Vagina (tissue), 2 donors: ENCODE data around the gene RAPSN. TPM values are rescaled to one million over a fixed set of nuclear protein-coding genes. Genes with fewer than 3 reads are reported as not detected.

ENCODE experiments used
- DNase-seq, 2 donors: peaks; one replicate each; pipeline ENCODE4 v3.0.0-alpha.2; 2017; ENCODE audit errors: extremely low spot score in 2 of 2
- H3K27ac ChIP-seq: fragments of 200-600 bp; sonication (generic); one replicate; pipeline ENCODE4 v1.5.1; 2019
- H3K27me3 ChIP-seq: fragments of 200-600 bp; sonication (generic); one replicate; pipeline ENCODE4 v1.5.1; 2019
- H3K36me3 ChIP-seq, 2 donors: fragments of 200-600 bp; sonication (generic); one replicate each; pipeline ENCODE4 v1.5.1; 2017 to 2019
- H3K4me1 ChIP-seq: fragments of 200-600 bp; sonication (generic); one replicate; pipeline ENCODE4 v1.5.1; 2019
- H3K4me3 ChIP-seq, 2 donors: fragments of 200-600 bp; sonication (generic); 1 replicate in 1 of 2; 2 replicates in 1 of 2; pipeline ENCODE4 v1.5.1; 2016 to 2019
- H3K9me3 ChIP-seq: fragments of 200-600 bp; sonication (generic); one replicate; pipeline ENCODE4 v1.5.1; 2019
- POLR2A ChIP-seq, 2 donors: fragments of 450-650 bp; IDR thresholded peaks; one replicate each; pipeline ENCODE4 v1.6.1; 2017; ENCODE audit warnings: antibody characterized with exemption in 2 of 2, mild to moderate bottlenecking in 2 of 2, moderate library complexity in 2 of 2
- POLR2AphosphoS5 ChIP-seq, 2 donors: sonication (generic); formaldehyde crosslinking; IDR thresholded peaks; one replicate each; pipeline ENCODE4 v1.9.0; 2017; ENCODE audit warnings: antibody characterized with exemption in 2 of 2, mild to moderate bottlenecking in 2 of 2, low read depth in 1 of 2; ENCODE audit not compliant: insufficient read depth in 1 of 2
- intact Hi-C: fragments of 100-400 bp; cut with DNase I; formaldehyde crosslinking; loops from one replicate; pipeline ENCODE4 v1.15.1; 2023
- total RNA-seq: library from RNA; depleted of rRNA; stranded (reverse); fragments of >200 nt; gene quantifications from one replicate; pipeline ENCODE4 v1.2.3, GENCODE V29; 2016
- TF ChIP-seq, protein P1 (sequence below), 3 experiments: fragments of 450-650 bp in 2 of 3; fragments of 200-600 bp in 1 of 3; sonication (generic) in 1 of 3; IDR thresholded peaks; one replicate each; pipeline ENCODE4 v1.5.1; 2017 to 2019; ENCODE audit warnings: antibody characterized with exemption in 3 of 3, mild to moderate bottlenecking in 2 of 3, moderate library complexity in 2 of 3

Gene RAPSN
- total RNA-seq, 1 donor from 2014 or later, result not detected

DNA sequence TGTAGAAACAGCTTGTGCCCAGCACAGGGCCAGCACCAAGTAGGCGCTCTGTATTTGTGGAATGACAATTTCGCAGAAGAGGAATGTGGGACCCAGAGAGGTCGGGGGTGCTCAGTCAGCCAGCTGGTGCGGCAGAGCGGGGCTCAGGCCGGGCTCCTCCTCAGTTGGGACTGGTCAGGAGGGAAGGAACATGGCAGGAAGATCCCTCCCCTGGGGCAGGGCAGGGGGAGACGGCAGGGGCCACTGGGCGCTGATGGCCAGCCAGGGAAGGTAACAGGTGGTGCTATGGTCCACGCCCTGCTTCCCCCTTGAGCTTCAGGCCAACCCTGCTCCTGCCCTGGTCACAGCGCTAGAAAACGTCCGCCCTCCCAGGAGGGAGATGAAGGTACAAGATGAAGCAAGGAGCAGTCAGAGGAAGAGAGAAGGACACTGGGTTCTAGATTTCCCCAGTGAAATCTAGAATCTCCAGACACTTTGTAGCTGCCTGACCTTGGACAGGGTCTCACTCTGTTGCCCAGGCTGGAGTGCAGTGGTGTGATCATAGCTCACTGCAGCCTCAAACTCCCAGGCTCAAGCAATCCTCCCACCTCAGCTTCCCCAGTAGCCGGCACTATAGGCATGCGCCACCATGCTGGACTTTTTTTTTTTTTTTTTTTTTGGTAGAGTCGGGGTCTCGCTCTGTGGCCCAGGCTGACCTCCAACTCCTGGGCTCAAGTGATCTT lies 57.1 kb downstream of the RAPSN start:
- no peaks in the 10 kb centered on the region for H3K36me3 ChIP-seq
- no peak for TF ChIP-seq POLR2A (IDR thresholded peaks at IDR 0.05)
- TF ChIP-seq, protein P1, sequence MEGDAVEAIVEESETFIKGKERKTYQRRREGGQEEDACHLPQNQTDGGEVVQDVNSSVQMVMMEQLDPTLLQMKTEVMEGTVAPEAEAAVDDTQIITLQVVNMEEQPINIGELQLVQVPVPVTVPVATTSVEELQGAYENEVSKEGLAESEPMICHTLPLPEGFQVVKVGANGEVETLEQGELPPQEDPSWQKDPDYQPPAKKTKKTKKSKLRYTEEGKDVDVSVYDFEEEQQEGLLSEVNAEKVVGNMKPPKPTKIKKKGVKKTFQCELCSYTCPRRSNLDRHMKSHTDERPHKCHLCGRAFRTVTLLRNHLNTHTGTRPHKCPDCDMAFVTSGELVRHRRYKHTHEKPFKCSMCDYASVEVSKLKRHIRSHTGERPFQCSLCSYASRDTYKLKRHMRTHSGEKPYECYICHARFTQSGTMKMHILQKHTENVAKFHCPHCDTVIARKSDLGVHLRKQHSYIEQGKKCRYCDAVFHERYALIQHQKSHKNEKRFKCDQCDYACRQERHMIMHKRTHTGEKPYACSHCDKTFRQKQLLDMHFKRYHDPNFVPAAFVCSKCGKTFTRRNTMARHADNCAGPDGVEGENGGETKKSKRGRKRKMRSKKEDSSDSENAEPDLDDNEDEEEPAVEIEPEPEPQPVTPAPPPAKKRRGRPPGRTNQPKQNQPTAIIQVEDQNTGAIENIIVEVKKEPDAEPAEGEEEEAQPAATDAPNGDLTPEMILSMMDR (IDR thresholded peaks at IDR 0.05), result no peak
- intact Hi-C loops, result no loop called here
- no peak overlapping the region for H3K4me3 ChIP-seq
- H3K9me3 ChIP-seq, result no peaks in the 10 kb centered on the region
- H3K27me3 ChIP-seq, result no peaks in the 10 kb centered on the region
- no peak for DNase-seq
- no peak overlapping the region for H3K27ac ChIP-seq
- H3K4me1 ChIP-seq, result peaks cover 22% of the 10 kb centered on the region

DNA sequence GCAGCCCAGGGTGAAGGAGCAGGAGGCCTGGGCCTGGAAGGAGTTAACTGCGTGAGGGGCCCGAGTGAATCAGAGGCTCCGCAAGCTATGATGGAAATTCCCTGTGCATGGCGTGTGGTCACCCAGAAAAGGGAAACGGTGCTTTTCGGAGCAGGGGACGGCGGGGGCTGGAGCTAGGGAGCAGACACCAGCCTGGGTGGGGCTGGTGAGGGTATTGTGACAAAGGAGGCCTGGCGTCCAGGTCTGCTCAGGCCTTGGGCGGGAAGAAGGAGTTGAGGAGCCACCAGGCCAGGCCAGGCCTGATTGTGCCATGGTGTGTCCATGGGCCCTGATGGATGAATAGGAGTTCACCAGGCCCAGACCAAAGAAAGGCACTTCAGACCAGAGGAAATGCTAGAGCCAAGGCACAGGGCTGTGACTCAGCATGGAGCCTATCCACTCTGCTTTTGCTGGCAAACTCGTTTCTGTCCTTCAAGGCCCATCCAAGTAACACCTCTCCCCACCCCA lies 57.8 kb downstream of the RAPSN start:
- Histone ChIP-seq H3K4me1 (peaks cover 22% of the 10 kb centered on the region), H3K4me3 (no peak overlapping the region), H3K27me3 (no peaks in the 10 kb centered on the region), H3K36me3 (no peaks in the 10 kb centered on the region), H3K9me3 (no peaks in the 10 kb centered on the region), H3K27ac (no peak overlapping the region)
- intact Hi-C loops, result no loop called here
- no peak for TF ChIP-seq POLR2AphosphoS5 (IDR thresholded peaks at IDR 0.05; ENCODE audit: insufficient read depth in 1 of 2, low read depth in 1 of 2)
- TF ChIP-seq, protein P1 (IDR thresholded peaks at IDR 0.05), result no peak
- no peak for TF ChIP-seq POLR2A (IDR thresholded peaks at IDR 0.05)
- DNase-seq, result no peak

DNA sequence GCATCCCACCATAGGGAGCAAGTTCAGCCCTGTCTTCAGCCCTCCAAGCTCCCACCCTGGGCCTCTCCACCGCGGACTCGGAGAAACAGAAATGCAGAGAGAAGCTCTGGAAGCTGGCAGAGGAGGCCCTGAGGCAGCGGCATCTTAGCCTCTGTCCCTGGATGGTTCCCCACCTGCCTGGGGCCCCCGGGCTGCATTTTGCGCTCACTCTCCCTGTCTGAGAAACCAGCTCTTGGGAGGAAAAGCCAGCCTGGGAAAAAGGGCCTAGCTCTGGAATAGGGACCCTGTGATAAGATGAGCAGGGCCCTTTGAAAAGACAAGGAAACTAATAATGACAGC lies 58.5 kb downstream of the RAPSN start:
- Histone ChIP-seq H3K36me3 (no peaks in the 10 kb centered on the region), H3K9me3 (no peaks in the 10 kb centered on the region), H3K27me3 (no peaks in the 10 kb centered on the region), H3K27ac (no peak overlapping the region), H3K4me3 (no peak overlapping the region), H3K4me1 (peaks cover 20% of the 10 kb centered on the region)
- intact Hi-C loops, result no loop called here
- TF ChIP-seq POLR2AphosphoS5 (IDR thresholded peaks at IDR 0.05; ENCODE audit: insufficient read depth in 1 of 2, low read depth in 1 of 2) (no peak), POLR2A (IDR thresholded peaks at IDR 0.05) (no peak)
- TF ChIP-seq, protein P1 (IDR thresholded peaks at IDR 0.05), result no peak
- no peak for DNase-seq

DNA sequence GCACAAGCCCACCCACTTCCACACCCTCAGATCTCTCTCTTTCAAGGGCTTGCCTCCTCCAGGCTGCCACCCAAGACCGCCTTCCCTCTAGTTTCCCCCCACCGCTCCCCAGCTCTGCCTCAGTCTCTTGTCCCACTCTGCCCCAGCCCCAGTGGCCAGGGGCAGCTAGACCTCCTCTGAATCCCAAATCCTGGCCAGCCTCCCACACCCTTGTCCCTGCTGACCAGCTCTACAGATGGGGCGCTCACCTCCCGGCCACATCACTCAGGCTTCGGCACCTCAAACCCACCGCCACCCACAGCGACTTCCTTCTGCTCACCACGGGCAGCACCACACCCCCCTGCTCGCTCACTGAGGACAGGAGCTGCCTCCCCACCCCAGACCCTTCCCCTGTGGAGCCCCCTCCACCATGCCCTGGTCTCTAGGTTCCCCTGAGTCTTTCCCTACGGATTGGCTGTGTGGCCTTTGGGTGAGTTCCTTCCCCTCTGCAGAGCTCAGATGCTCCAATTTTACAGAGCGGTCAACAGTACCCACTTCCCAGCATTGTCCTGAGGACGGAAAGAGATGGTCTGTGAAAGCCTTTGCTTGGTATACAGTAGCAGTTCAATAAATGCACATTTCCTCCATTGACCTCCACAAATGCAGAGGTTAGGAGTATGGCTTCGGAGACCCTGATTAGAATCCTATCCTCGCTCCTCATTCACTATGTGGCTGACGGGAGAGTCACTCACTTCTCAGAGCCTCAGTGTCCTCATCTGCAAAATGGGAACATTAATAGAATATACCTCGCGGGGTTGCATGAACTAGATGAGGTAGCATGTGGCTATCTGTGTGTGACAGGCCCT lies 59.1 kb downstream of the RAPSN start:
- no peak for DNase-seq
- intact Hi-C loops, result no loop called here
- Histone ChIP-seq H3K4me1 (peaks cover 15% of the 10 kb centered on the region), H3K27ac (no peak overlapping the region), H3K9me3 (no peaks in the 10 kb centered on the region), H3K36me3 (no peaks in the 10 kb centered on the region), H3K27me3 (no peaks in the 10 kb centered on the region), H3K4me3 (no peak overlapping the region)
- no peak for TF ChIP-seq POLR2A (IDR thresholded peaks at IDR 0.05)
- TF ChIP-seq POLR2AphosphoS5 (IDR thresholded peaks at IDR 0.05; ENCODE audit: insufficient read depth in 1 of 2, low read depth in 1 of 2), result no peak
- TF ChIP-seq, protein P1 (IDR thresholded peaks at IDR 0.05), result no peak
